Vagina (tissue), 2 donors: ENCODE results near the gene SLC1A2.

ENCODE experiments used
- POLR2AphosphoS5 ChIP-seq, 2 donors: sonication (generic); formaldehyde crosslinking; IDR thresholded peaks; one replicate each; pipeline ENCODE4 v1.9.0; 2017; ENCODE audit warnings: antibody characterized with exemption in 2 of 2, mild to moderate bottlenecking in 2 of 2, low read depth in 1 of 2; ENCODE audit not compliant: insufficient read depth in 1 of 2
- TF ChIP-seq, protein P1 (sequence below), 3 experiments: fragments of 450-650 bp in 2 of 3; fragments of 200-600 bp in 1 of 3; sonication (generic) in 1 of 3; IDR thresholded peaks; one replicate each; pipeline ENCODE4 v1.5.1; 2017 to 2019; ENCODE audit warnings: antibody characterized with exemption in 3 of 3, mild to moderate bottlenecking in 2 of 3, moderate library complexity in 2 of 3

DNA sequence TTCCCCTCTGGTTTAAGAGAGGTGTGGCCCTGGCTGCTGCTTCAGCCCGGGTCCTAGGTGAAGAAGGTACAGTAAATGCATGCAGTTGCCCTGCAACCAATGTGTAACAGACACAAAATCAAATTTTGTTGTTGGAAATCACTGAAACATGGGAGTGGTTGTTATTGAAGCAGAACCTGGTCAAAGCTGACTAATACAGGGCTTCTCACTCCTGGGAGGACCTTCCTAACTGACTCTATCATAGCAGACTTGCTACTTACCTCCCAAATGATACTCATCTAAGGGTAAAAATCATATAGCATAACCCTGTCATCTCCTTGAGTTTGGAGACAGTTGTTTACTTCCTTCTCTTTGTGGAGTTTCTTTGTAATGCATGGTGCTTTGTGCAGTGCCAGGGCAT, 52.6 kb downstream of the SLC1A2 start:
- no peak for TF ChIP-seq POLR2AphosphoS5 (IDR thresholded peaks at IDR 0.05; ENCODE audit: insufficient read depth in 1 of 2, low read depth in 1 of 2)
- TF ChIP-seq, protein P1, sequence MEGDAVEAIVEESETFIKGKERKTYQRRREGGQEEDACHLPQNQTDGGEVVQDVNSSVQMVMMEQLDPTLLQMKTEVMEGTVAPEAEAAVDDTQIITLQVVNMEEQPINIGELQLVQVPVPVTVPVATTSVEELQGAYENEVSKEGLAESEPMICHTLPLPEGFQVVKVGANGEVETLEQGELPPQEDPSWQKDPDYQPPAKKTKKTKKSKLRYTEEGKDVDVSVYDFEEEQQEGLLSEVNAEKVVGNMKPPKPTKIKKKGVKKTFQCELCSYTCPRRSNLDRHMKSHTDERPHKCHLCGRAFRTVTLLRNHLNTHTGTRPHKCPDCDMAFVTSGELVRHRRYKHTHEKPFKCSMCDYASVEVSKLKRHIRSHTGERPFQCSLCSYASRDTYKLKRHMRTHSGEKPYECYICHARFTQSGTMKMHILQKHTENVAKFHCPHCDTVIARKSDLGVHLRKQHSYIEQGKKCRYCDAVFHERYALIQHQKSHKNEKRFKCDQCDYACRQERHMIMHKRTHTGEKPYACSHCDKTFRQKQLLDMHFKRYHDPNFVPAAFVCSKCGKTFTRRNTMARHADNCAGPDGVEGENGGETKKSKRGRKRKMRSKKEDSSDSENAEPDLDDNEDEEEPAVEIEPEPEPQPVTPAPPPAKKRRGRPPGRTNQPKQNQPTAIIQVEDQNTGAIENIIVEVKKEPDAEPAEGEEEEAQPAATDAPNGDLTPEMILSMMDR (IDR thresholded peaks at IDR 0.05) = no peak
